Naive B cell (primary cell): Measurements from ENCODE around the gene RAPGEF4. TPM values are rescaled to one million over a fixed set of nuclear protein-coding genes. Genes with fewer than 3 reads are reported as not detected.
A peak's percentile ranks its signal among the peaks of the same experiment; 100 is the strongest.

Source experiments
- ATAC-seq, 2 donors: fragments of 150-1000 bp; cut with Tn5 transposase; 2 replicates each; pipeline ENCODE4 v1.10.0; 2021; ENCODE audit warnings: low read depth in 2 of 2, mild to moderate bottlenecking in 2 of 2, moderate library complexity in 2 of 2
- DNase-seq: peaks from one replicate; pipeline ENCODE4 v3.0.0; 2022
- H3K27ac Mint-ChIP-seq, 6 donors: one replicate each; pipeline ENCODE4 v1.8.0; 2020 to 2022; ENCODE audit warnings: mild to moderate bottlenecking in 6 of 6, mixed read lengths in 6 of 6, moderate library complexity in 5 of 6, inconsistent platforms in 2 of 6
- H3K27me3 Mint-ChIP-seq, 3 donors: one replicate each; pipeline ENCODE4 v1.8.0; 2021 to 2022; ENCODE audit warnings: mixed read lengths in 3 of 3, mild to moderate bottlenecking in 1 of 3
- H3K36me3 Mint-ChIP-seq, 2 donors: one replicate each; pipeline ENCODE4 v1.8.0; 2020 to 2022; ENCODE audit warnings: mixed read lengths in 2 of 2, inconsistent platforms in 1 of 2, mild to moderate bottlenecking in 1 of 2
- H3K4me1 Mint-ChIP-seq, 3 donors: one replicate each; pipeline ENCODE4 v1.8.0; 2020 to 2022; ENCODE audit warnings: mixed read lengths in 3 of 3, inconsistent platforms in 1 of 3, mild to moderate bottlenecking in 1 of 3, moderate library complexity in 1 of 3
- H3K4me3 Mint-ChIP-seq, 8 donors: one replicate each; pipeline ENCODE4 v1.8.0; 2020 to 2022; ENCODE audit warnings: mild to moderate bottlenecking in 8 of 8, mixed read lengths in 8 of 8, moderate library complexity in 8 of 8, inconsistent platforms in 2 of 8
- H3K9me3 Mint-ChIP-seq, 7 donors: one replicate each; pipeline ENCODE4 v1.8.0; 2020 to 2022; ENCODE audit warnings: mixed read lengths in 7 of 7, mild to moderate bottlenecking in 5 of 7, inconsistent platforms in 2 of 7, moderate library complexity in 1 of 7
- polyA plus RNA-seq, 6 donors: library from polyadenylated mRNA; unstranded; fragments of 300-500 nt; fragmentation: Illumina TruSeq; gene quantifications; one replicate each; pipeline ENCODE4 v1.2.3, GENCODE V29; 2021; ENCODE audit warnings: low read depth in 6 of 6

Gene RAPGEF4
- polyA plus RNA-seq, 6 donors from 2014 or later = 0.07 TPM; not detected in 5

GRCh38 chr2:173044686-173045085, 309.0 kb downstream of the RAPGEF4 start:
- Mint-ChIP-seq H3K9me3 (no peaks in the 10 kb centered on the region), H3K27me3 (peaks cover 0 to 3% (median 0%) of the 10 kb centered on the region in 3 donors), H3K4me1 (no peaks in the 10 kb centered on the region), H3K27ac (peak overlapping the region in 1 of 6 donors; percentile 3), H3K4me3 (no peak overlapping the region), H3K36me3 (no peaks in the 10 kb centered on the region)
- DNase-seq (no peak), ATAC-seq (no peak)

DNA sequence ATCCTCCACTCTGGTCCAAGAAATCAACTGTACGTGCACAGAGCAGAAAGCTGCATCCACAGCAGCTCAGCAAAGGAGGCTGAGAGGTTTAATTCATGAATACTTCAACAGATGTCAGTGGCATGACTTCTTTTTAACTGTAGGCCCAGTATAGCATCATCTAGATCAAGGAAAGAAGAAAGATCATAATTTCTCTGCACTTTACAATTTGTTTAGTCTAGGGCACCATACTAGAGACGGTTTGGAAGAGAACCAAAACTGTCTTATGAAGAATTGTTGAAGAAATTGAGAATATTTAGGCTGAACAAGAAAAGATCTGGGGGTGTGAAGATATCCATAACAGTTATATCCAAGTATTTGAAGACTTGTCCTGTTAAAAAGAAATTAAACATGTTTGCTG, 309.5 kb downstream of the RAPGEF4 start:
- H3K27ac Mint-ChIP-seq = peak overlapping the region in 1 of 6 donors; percentile 3
- ATAC-seq (no peak), DNase-seq (no peak)
- no peaks in the 10 kb centered on the region for H3K36me3 Mint-ChIP-seq
- no peak overlapping the region for H3K4me3 Mint-ChIP-seq
- no peaks in the 10 kb centered on the region for H3K9me3 Mint-ChIP-seq
- peaks cover 0 to 3% (median 0%) of the 10 kb centered on the region in 3 donors for H3K27me3 Mint-ChIP-seq
- no peaks in the 10 kb centered on the region for H3K4me1 Mint-ChIP-seq

DNA sequence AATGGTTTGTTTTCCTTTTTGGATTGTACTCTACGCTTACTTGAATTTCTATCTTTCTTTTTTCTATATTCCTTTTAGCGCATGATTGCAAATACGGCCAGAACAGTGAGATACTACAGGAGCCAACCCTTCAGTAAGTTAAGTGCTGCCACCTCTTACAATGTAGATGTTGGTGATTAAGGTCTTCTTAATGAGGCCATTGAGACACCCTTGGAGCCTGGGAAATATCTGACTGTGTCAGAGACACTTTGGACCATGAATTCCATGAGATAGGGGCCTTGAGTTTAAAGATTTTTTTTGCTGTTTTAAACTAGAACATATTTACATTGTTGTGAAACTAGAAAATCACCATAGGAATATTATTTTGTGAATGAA, 312.9 kb downstream of the RAPGEF4 start:
- no peak overlapping the region for H3K27ac Mint-ChIP-seq
- H3K36me3 Mint-ChIP-seq = no peaks in the 10 kb centered on the region
- H3K27me3 Mint-ChIP-seq = peaks cover 0 to 13% (median 3%) of the 10 kb centered on the region in 3 donors
- no peak for DNase-seq
- H3K4me1 Mint-ChIP-seq = no peaks in the 10 kb centered on the region
- H3K9me3 Mint-ChIP-seq = peaks cover 0 to 3% (median 0%) of the 10 kb centered on the region in 7 donors
- ATAC-seq = no peak
- no peak overlapping the region for H3K4me3 Mint-ChIP-seq

GRCh38 chr2:173048897-173049661, 313.4 kb downstream of the RAPGEF4 start:
- Mint-ChIP-seq H3K27ac (no peak overlapping the region), H3K9me3 (peaks cover 0 to 3% (median 0%) of the 10 kb centered on the region in 7 donors), H3K4me3 (no peak overlapping the region), H3K36me3 (no peaks in the 10 kb centered on the region), H3K4me1 (no peaks in the 10 kb centered on the region), H3K27me3 (peaks cover 0 to 15% (median 3%) of the 10 kb centered on the region in 3 donors)
- DNase-seq (no peak), ATAC-seq (no peak)

GRCh38 chr2:173049831-173050230, 314.2 kb downstream of the RAPGEF4 start:
- no peak overlapping the region for H3K27ac Mint-ChIP-seq

GRCh38 chr2:173050684-173051083, 315.0 kb downstream of the RAPGEF4 start:
- Mint-ChIP-seq H3K36me3 (no peaks in the 10 kb centered on the region), H3K27me3 (peaks cover 0 to 15% (median 0%) of the 10 kb centered on the region in 3 donors), H3K9me3 (peaks cover 0 to 3% (median 0%) of the 10 kb centered on the region in 7 donors), H3K4me1 (no peaks in the 10 kb centered on the region), H3K4me3 (no peak overlapping the region), H3K27ac (no peak overlapping the region)
- DNase-seq (no peak), ATAC-seq (no peak)

More at GRCh38 chr2:173049831-173050230, 314.2 kb downstream of the RAPGEF4 start:
- Mint-ChIP-seq H3K27me3 (peaks cover 0 to 15% (median 3%) of the 10 kb centered on the region in 3 donors), H3K4me3 (no peak overlapping the region), H3K9me3 (peaks cover 0 to 3% (median 0%) of the 10 kb centered on the region in 7 donors), H3K4me1 (no peaks in the 10 kb centered on the region), H3K36me3 (no peaks in the 10 kb centered on the region)
- DNase-seq = no peak
- no peak for ATAC-seq

DNA sequence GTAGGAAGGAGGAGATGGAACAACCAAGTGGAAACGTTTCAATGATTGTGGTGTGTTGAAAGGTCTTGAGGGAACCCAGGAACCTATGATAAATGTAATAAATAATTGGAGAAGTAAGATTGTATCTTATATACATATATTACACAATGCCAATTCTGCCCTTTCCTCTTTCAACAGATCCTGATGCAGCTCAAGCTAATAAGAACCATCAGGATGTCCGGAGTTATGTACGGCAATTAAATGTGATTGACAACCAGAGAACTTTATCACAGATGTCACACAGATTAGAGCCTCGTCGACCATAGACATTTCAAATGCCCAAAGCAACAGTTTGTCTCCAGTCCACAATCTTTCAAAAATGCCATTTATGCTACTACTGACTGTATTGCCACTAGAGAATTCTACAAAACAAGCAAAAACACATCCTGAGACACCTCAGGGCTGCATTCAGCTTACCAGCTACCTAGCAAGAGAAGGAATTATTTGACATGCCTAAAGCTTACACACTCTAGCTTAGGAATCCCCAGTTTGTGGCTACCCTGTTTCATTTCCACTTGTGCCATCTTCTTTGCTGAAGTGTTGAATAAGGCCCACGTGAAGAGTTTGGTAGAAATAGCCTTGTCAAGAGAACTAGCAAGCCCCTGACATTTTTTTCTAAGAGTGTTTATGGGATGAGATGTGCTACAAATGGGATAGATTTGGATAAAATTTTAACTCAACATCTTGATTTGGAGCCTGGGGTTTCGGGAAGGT, 316.0 kb downstream of the RAPGEF4 start:
- no peak overlapping the region for H3K27ac Mint-ChIP-seq
- DNase-seq (no peak), ATAC-seq (no peak)
- H3K4me3 Mint-ChIP-seq = no peak overlapping the region
- H3K27me3 Mint-ChIP-seq = peaks cover 0 to 22% (median 0%) of the 10 kb centered on the region in 3 donors
- no peaks in the 10 kb centered on the region for H3K36me3 Mint-ChIP-seq
- peaks cover 0 to 3% (median 0%) of the 10 kb centered on the region in 7 donors for H3K9me3 Mint-ChIP-seq
- no peaks in the 10 kb centered on the region for H3K4me1 Mint-ChIP-seq

DNA sequence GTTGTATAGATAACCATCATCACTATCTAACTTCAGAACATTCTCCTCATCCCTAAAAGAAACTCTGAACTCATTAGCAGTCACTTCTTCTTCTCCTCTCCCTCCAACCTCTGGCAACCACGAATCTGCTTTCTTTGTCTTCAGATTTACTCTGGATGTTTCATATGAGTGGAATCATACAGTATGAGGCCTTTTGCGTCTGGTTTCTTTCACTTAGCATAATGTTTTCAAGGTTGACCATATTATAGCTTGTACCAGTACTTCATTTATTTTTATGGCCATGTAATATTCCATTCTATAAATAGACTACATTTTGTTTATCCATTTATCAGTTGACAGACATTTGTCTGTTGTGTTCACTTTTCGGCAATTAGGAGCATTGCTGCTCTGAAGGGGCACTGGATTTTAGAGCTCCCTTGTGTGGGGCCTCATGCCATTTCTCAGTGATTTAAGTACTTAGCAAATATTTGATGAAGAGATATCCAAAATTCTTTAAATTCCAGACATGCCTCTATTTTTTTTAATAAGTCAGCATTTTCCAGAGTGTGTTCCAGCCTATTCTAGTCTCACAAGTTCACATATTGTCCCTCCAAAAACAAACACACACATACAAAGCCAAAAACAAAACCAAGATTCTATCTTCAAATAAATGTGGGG, 317.5 kb downstream of the RAPGEF4 start:
- ATAC-seq (no peak), DNase-seq (no peak)
- H3K36me3 Mint-ChIP-seq = no peaks in the 10 kb centered on the region
- peaks cover 0 to 3% (median 0%) of the 10 kb centered on the region in 3 donors for H3K4me1 Mint-ChIP-seq
- H3K9me3 Mint-ChIP-seq = peaks cover 0 to 3% (median 0%) of the 10 kb centered on the region in 7 donors
- peaks cover 0 to 32% (median 8%) of the 10 kb centered on the region in 3 donors for H3K27me3 Mint-ChIP-seq
- no peak overlapping the region for H3K4me3 Mint-ChIP-seq
- peak overlapping the region in 1 of 6 donors; percentile 78 for H3K27ac Mint-ChIP-seq

- peaks cover 0 to 32% (median 8%) of the 10 kb centered on the region in 3 donors for H3K27me3 Mint-ChIP-seq
- no peaks in the 10 kb centered on the region for H3K36me3 Mint-ChIP-seq
- no peak overlapping the region for H3K27ac Mint-ChIP-seq
- no peak for ATAC-seq
- no peak for DNase-seq
- peaks cover 4 to 9% (median 8%) of the 10 kb centered on the region in 3 donors for H3K4me1 Mint-ChIP-seq
- H3K9me3 Mint-ChIP-seq = peaks cover 0 to 3% (median 0%) of the 10 kb centered on the region in 7 donors
- H3K4me3 Mint-ChIP-seq = no peak overlapping the region
These were observed 318.8 kb downstream of the RAPGEF4 start for GRCh38 chr2:173054466-173054865.

- H3K36me3 Mint-ChIP-seq = no peaks in the 10 kb centered on the region
- H3K4me3 Mint-ChIP-seq = no peak overlapping the region
- peaks cover 13 to 18% (median 17%) of the 10 kb centered on the region in 3 donors for H3K4me1 Mint-ChIP-seq
- peak overlapping the region in 2 of 6 donors; percentile 21 to 28 for H3K27ac Mint-ChIP-seq
- ATAC-seq (no peak), DNase-seq (no peak)
- peaks cover 0 to 3% (median 0%) of the 10 kb centered on the region in 7 donors for H3K9me3 Mint-ChIP-seq
- H3K27me3 Mint-ChIP-seq = peaks cover 0 to 27% (median 8%) of the 10 kb centered on the region in 3 donors
These were observed 321.2 kb downstream of the RAPGEF4 start for GRCh38 chr2:173056705-173057364.

- no peak for ATAC-seq
- Mint-ChIP-seq H3K4me3 (peak overlapping the region in 1 of 8 donors; percentile 45), H3K36me3 (no peaks in the 10 kb centered on the region), H3K4me1 (peaks cover 13 to 18% (median 17%) of the 10 kb centered on the region in 3 donors), H3K27me3 (peaks cover 0 to 24% (median 8%) of the 10 kb centered on the region in 3 donors), H3K27ac (peak overlapping the region in 1 of 6 donors; percentile 70), H3K9me3 (peaks cover 0 to 2% (median 0%) of the 10 kb centered on the region in 7 donors)
- no peak for DNase-seq
These were observed 322.5 kb downstream of the RAPGEF4 start for GRCh38 chr2:173058097-173058496.

DNA sequence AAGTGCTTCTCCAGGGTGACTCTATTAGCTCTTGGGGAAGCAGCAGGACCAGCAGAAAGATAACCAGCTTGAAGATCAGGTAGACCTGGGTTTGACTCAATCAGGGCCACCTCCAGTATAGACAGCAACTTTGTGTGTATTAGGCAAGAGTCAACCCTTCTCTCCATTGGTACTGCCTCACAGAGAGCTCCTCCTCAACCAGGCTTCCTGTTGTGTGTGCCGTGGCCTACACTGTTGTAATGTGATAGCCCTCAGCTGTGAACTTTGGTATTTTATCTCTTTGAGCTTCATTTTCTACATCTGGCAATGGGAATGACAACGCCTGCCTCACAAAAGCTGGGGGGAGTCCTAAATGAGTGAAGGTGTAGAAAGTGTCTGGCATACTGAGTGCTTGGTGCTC, 323.0 kb downstream of the RAPGEF4 start:
- H3K36me3 Mint-ChIP-seq = no peaks in the 10 kb centered on the region
- peaks cover 0 to 19% (median 8%) of the 10 kb centered on the region in 3 donors for H3K27me3 Mint-ChIP-seq
- H3K9me3 Mint-ChIP-seq = no peaks in the 10 kb centered on the region
- no peak for ATAC-seq
- H3K4me1 Mint-ChIP-seq = peaks cover 13 to 18% (median 17%) of the 10 kb centered on the region in 3 donors
- no peak overlapping the region for H3K4me3 Mint-ChIP-seq
- DNase-seq = no peak
- peak overlapping the region in 2 of 6 donors; percentile 54 to 70 for H3K27ac Mint-ChIP-seq

DNA sequence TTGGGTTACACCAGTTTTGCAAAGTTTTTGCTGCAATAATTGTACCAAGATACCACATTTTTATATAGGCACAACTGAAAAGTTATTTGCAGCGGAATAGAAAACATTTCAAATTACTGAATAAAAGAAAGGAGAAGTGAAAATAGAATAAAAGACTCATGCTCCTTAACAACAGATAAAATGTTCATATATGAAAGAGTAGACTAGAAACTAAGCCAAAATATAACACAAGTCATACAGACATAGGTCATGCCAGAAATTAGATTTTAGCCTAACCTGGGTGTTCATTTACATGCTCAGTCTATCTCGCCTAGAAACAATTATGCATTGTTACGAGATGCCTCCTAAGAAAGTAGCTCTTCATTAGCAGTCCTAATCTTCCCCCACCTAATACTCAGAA, 323.6 kb downstream of the RAPGEF4 start:
- Mint-ChIP-seq H3K27me3 (peaks cover 5 to 23% (median 14%) of the 10 kb centered on the region in 3 donors), H3K4me3 (peak overlapping the region in 4 of 8 donors; percentile 1 to 86 (median 41)), H3K27ac (peak overlapping the region in 2 of 6 donors; percentile 60 to 76), H3K9me3 (no peaks in the 10 kb centered on the region), H3K4me1 (peaks cover 13 to 18% (median 17%) of the 10 kb centered on the region in 3 donors), H3K36me3 (no peaks in the 10 kb centered on the region)
- ATAC-seq (peak; percentile 53 to 60), DNase-seq (peak; percentile 0)
